Measurements from ENCODE around the gene ZYG11A. TPM values are rescaled to one million over a fixed set of nuclear protein-coding genes. Genes with fewer than 3 reads are reported as not detected.

ZYG11A gene
- total and polyA plus RNA-seq, 2 of the 13 experiments (the other 11 are each of a cell fraction or from before 2014, with no cell fraction given): not detected

- peak; percentile 29; the same call in 1 of the 2 replicates for TF ChIP-seq NR2F2 (IDR thresholded peaks at IDR 0.05; ENCODE audit: borderline replicate concordance, low read depth)
- TF ChIP-seq, protein P1, sequence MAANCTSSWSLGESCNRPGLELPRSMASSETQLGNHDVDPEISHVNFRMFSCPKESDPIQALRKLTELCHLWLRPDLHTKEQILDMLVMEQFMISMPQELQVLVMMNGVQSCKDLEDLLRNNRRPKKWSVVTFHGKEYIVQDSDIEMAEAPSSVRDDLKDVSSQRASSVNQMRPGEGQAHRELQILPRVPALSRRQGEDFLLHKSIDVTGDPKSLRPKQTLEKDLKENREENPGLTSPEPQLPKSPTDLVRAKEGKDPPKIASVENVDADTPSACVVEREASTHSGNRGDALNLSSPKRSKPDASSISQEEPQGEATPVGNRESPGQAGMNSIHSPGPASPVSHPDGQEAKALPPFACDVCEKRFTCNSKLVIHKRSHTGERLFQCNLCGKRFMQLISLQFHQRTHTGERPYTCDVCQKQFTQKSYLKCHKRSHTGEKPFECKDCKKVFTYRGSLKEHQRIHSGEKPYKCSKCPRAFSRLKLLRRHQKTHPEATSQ (CRISPR knock-in tag; IDR thresholded peaks at IDR 0.05; ENCODE audit: borderline replicate concordance): 0 out of 2 replicates have a peak, but pooled peaks have one; percentile 17
- TF ChIP-seq RNF2 (conservative IDR thresholded peaks at IDR 0.05; ENCODE audit: low read depth): no peak
- TF ChIP-seq THAP11 (CRISPR knock-in tag; IDR thresholded peaks at IDR 0.05): peak; percentile 13; the same call in 1 of the 2 replicates
- TF ChIP-seq ZNF629 (CRISPR knock-in tag; conservative IDR thresholded peaks at IDR 0.05): peak; percentile 31; the same call in 1 of the 2 replicates
- no peak for TF ChIP-seq IKZF4 (CRISPR knock-in tag; IDR thresholded peaks at IDR 0.05; ENCODE audit: borderline replicate concordance, low read depth, not compliant biosample characterization)
- TF ChIP-seq, protein P2, sequence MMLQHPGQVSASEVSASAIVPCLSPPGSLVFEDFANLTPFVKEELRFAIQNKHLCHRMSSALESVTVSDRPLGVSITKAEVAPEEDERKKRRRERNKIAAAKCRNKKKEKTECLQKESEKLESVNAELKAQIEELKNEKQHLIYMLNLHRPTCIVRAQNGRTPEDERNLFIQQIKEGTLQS (CRISPR knock-in tag; IDR thresholded peaks at IDR 0.05): no peak
- TF ChIP-seq ZNF781 (CRISPR knock-in tag; IDR thresholded peaks at IDR 0.05; ENCODE audit: borderline replicate concordance, not compliant biosample characterization): no peak
- TF ChIP-seq RELA (CRISPR knock-in tag; IDR thresholded peaks at IDR 0.05): no peak
- TF ChIP-seq ZNF724P (CRISPR knock-in tag; IDR thresholded peaks at IDR 0.05; ENCODE audit: borderline replicate concordance): no peak
- TF ChIP-seq ZNF605 (CRISPR knock-in tag; IDR thresholded peaks at IDR 0.05): no peak
- TF ChIP-seq CBFB (CRISPR knock-in tag; IDR thresholded peaks at IDR 0.05): no peak
- no peak for TF ChIP-seq ZNF562 (CRISPR knock-in tag; IDR thresholded peaks at IDR 0.05; ENCODE audit: borderline replicate concordance)
- no peak for TF ChIP-seq CENPX (CRISPR knock-in tag; IDR thresholded peaks at IDR 0.05)
- no peak for TF ChIP-seq SUZ12 (IDR thresholded peaks at IDR 0.05; ENCODE audit: low read depth, low read length)
- TF ChIP-seq SRSF4 (IDR thresholded peaks at IDR 0.05; ENCODE audit: low read depth, low read length, poor library complexity, severe bottlenecking): no peak
- TF ChIP-seq PAXIP1 (CRISPR knock-in tag; conservative IDR thresholded peaks at IDR 0.05): peak; percentile 53; the same call in 1 of the 2 replicates
- TF ChIP-seq, protein P3, sequence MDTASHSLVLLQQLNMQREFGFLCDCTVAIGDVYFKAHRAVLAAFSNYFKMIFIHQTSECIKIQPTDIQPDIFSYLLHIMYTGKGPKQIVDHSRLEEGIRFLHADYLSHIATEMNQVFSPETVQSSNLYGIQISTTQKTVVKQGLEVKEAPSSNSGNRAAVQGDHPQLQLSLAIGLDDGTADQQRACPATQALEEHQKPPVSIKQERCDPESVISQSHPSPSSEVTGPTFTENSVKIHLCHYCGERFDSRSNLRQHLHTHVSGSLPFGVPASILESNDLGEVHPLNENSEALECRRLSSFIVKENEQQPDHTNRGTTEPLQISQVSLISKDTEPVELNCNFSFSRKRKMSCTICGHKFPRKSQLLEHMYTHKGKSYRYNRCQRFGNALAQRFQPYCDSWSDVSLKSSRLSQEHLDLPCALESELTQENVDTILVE (CRISPR knock-in tag; IDR thresholded peaks at IDR 0.05): no peak
- 0 out of 2 replicates have a peak, but pooled peaks have one; percentile 30 for TF ChIP-seq FOXA3 (CRISPR knock-in tag; IDR thresholded peaks at IDR 0.05)
- no peak for TF ChIP-seq ELF4 (CRISPR knock-in tag; IDR thresholded peaks at IDR 0.05; ENCODE audit: borderline replicate concordance)
- TF ChIP-seq, protein P4, sequence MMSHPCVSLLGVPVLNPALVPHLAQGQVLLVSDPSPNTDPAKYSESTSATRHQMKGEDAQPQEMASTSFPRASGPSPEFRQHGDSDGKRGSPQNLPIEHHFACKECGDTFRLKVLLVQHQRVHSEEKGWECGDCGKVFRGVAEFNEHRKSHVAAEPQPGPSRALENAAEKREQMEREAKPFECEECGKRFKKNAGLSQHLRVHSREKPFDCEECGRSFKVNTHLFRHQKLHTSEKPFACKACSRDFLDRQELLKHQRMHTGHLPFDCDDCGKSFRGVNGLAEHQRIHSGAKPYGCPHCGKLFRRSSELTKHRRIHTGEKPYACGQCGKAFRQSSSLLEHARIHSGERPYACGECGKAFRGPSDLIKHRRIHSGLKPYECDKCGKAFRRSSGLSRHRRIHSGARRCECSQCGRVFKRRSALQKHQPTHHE (CRISPR knock-in tag; IDR thresholded peaks at IDR 0.05; ENCODE audit: borderline replicate concordance): no peak
- 0 out of 2 replicates have a peak, but pooled peaks have one; percentile 33 for TF ChIP-seq SOX5 (CRISPR knock-in tag; IDR thresholded peaks at IDR 0.05; ENCODE audit: borderline replicate concordance)
- TF ChIP-seq PCBP2 (optimal IDR thresholded peaks at IDR 0.05; ENCODE audit: low read depth, low read length, poor library complexity, severe bottlenecking): no peak
These were observed 78.3 kb downstream of the ZYG11A start (continued) for GRCh38 chr1:52920791-52921291.

Data from HepG2 (cell line).